GM12891 (cell line): ENCODE results near the gene ITSN1.

Experiments
- POLR2A ChIP-seq: IDR thresholded peaks from 2 replicates; pipeline ENCODE4 v1.6.1; 2011; ENCODE audit warnings: low read depth, low read length, control low read depth
- POLR2AphosphoS5 ChIP-seq: IDR thresholded peaks from 2 replicates; pipeline ENCODE4 v1.6.1; 2011; ENCODE audit warnings: low read depth, low read length, control low read depth
- SPI1 ChIP-seq: IDR thresholded peaks from 2 replicates; pipeline ENCODE4 v1.6.1; 2011; ENCODE audit warnings: low read depth, low read length, control low read depth
- TAF1 ChIP-seq: IDR thresholded peaks from 2 replicates; pipeline ENCODE4 v1.6.1; 2011; ENCODE audit warnings: low read depth, low read length, control low read depth

GRCh38 chr21:33817138-33817537 is 174.8 kb downstream of the ITSN1 start:
- TF ChIP-seq POLR2AphosphoS5 = no peak
- no peak for TF ChIP-seq POLR2A
- no peak for TF ChIP-seq SPI1
- no peak for TF ChIP-seq TAF1
